Small intestine (tissue), 7 donors: ENCODE data around the gene RHBDF1. TPM values are rescaled to one million over a fixed set of nuclear protein-coding genes. Genes with fewer than 3 reads are reported as not detected.

ENCODE experiments used
- DNase-seq, 2 donors: peaks; one replicate each; pipeline versions ENCODE4 v3.0.0 to v3.0.0-alpha.2; 2013
- FAIRE-seq: peaks from 2 replicates; lab custom pipeline; 2012; peaks lifted over from hg19 to GRCh38; lab: Jason Lieb, UNC
- H3K27ac ChIP-seq, 3 donors: one replicate each; pipeline ENCODE4 v1.5.1; 2013; ENCODE audit warnings: low read length in 2 of 3, mild to moderate bottlenecking in 2 of 3, control low read depth in 1 of 3, inconsistent platforms in 1 of 3, low read depth in 1 of 3, moderate library complexity in 1 of 3
- H3K27me3 ChIP-seq, 3 donors: one replicate each; pipeline ENCODE4 v1.6.1; 2013; ENCODE audit warnings: low read length in 3 of 3, inconsistent platforms in 1 of 3; ENCODE audit not compliant: control insufficient read depth in 3 of 3, insufficient read depth in 3 of 3
- H3K36me3 ChIP-seq, 3 donors: one replicate each; pipeline ENCODE4 v1.6.1; 2013; ENCODE audit warnings: low read length in 3 of 3, inconsistent platforms in 1 of 3, low read depth in 1 of 3, mild to moderate bottlenecking in 1 of 3, moderate library complexity in 1 of 3; ENCODE audit not compliant: control insufficient read depth in 3 of 3, insufficient read depth in 2 of 3
- H3K4me1 ChIP-seq, 3 donors: one replicate each; pipeline ENCODE4 v1.6.1; 2013; ENCODE audit warnings: low read length in 2 of 3, inconsistent platforms in 1 of 3, low read depth in 1 of 3, mild to moderate bottlenecking in 1 of 3, moderate library complexity in 1 of 3; ENCODE audit not compliant: control insufficient read depth in 3 of 3, insufficient read depth in 2 of 3
- H3K4me3 ChIP-seq, 3 donors: one replicate each; pipeline ENCODE4 v1.5.1; 2013; ENCODE audit warnings: low read length in 3 of 3, control low read depth in 1 of 3, inconsistent platforms in 1 of 3, low read depth in 1 of 3, mild to moderate bottlenecking in 1 of 3, moderate library complexity in 1 of 3
- H3K9me3 ChIP-seq, 2 donors: one replicate each; pipeline ENCODE4 v1.6.1; 2013; ENCODE audit warnings: low read depth in 1 of 2, low read length in 1 of 2; ENCODE audit not compliant: control insufficient read depth in 2 of 2, insufficient read depth in 1 of 2
- WGBS, 3 donors: extraction: QIAGEN DNeasy Blood & Tissue Kit; methylation state at CpG; one replicate each; pipeline ENCODE4 v1.1.7; 2013; 5-methylcytosine and 5-hydroxymethylcytosine counted together
- polyA plus RNA-seq, 4 donors: library from polyadenylated mRNA; stranded (reverse) in 3 of 4; unstranded in 1 of 4; fragments of 200-250 nt in 3 of 4; fragments of 120-200 nt in 1 of 4; gene quantifications; one replicate each; pipeline versions ENCODE4 v1.2.1 to v1.2.3, GENCODE V29; 2013
- donor health status: healthy with polysubstance abuse.
- donor health status: control.
- donor health status: control.
- donor health status: Bipolar disorder and iron deficiency.
- donor health status: healthy.

RHBDF1 gene
- polyA plus RNA-seq, 4 donors, result 10.1 to 28.6 (median 17.2) TPM

DNA sequence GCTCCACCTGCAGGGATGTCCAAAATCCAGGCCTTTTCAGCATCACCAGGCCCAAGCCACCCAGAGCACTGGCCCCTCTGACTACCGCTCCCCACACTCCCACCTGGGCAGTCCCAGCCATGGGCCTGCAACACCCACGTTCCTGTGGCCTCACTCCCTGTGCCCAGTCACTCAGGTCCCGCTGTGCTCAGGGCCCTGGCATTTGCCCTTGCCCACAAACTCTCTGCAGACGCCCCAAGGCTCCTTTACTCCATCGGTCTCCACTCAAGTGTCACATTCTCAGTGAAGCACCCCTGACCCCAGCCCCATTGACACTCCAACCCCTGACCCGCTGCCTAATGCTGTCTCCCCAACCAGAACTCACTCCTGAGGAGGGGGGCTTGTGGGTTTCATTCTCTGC lies 29.2 kb upstream of the RHBDF1 start:
- Histone ChIP-seq H3K27ac (peak overlapping the region in 1 of 3 donors; percentile 0), H3K4me1 (no peaks in the 10 kb centered on the region), H3K27me3 (no peaks in the 10 kb centered on the region), H3K4me3 (no peak overlapping the region), H3K36me3 (peaks cover 0 to 77% (median 3%) of the 10 kb centered on the region in 3 donors), H3K9me3 (no peaks in the 10 kb centered on the region)
- FAIRE-seq, result no peak
- WGBS, 3 donors, result 83 to 94% (median 92%) methylated on average over 6 of the region's 6 CpGs
- DNase-seq, result no peak

- Histone ChIP-seq H3K9me3 (no peaks in the 10 kb centered on the region), H3K4me1 (no peaks in the 10 kb centered on the region), H3K36me3 (peaks cover 0 to 77% (median 3%) of the 10 kb centered on the region in 3 donors), H3K27me3 (no peaks in the 10 kb centered on the region), H3K4me3 (no peak overlapping the region), H3K27ac (no peak overlapping the region)
- FAIRE-seq (no peak), DNase-seq (no peak)
- WGBS, 3 donors, result 87 to 92% (median 89%) methylated on average over 5 of the region's 5 CpGs
Measured at GRCh38 chr16:100989-101388, 28.6 kb upstream of the RHBDF1 start.

DNA sequence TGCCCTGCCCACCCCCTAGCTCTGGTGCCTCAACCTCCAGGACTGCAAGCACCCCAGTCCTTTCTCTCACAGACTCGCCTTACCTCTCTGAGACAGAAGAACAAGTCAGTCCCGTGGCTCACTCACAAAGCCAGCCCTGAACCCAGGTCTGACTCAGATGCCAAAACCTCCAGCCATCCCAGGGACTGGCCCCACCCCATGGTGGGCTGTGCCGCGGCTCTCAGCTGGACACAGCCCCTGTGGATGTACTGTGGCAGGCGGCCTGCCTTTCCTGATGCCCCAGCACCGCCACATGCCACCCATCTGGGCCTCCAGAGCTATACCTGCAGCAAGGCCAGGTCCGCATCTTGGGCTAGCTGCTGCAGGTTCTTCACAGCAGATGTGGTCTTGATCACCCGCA lies 25.4 kb upstream of the RHBDF1 start:
- no peak overlapping the region for H3K27ac ChIP-seq
- no peaks in the 10 kb centered on the region for H3K9me3 ChIP-seq
- 91 to 96% (median 93%) methylated on average over 8 of the region's 8 CpGs for WGBS, 3 donors
- H3K4me3 ChIP-seq, result no peak overlapping the region
- DNase-seq, result no peak
- no peaks in the 10 kb centered on the region for H3K27me3 ChIP-seq
- no peak for FAIRE-seq
- H3K4me1 ChIP-seq, result no peaks in the 10 kb centered on the region
- peaks cover 0 to 71% (median 0%) of the 10 kb centered on the region in 3 donors for H3K36me3 ChIP-seq

GRCh38 chr16:96935-97381 lies 24.5 kb upstream of the RHBDF1 start:
- no peak overlapping the region for H3K4me3 ChIP-seq
- FAIRE-seq (no peak), DNase-seq (peak; percentile 85 to 90)
- H3K9me3 ChIP-seq, result no peaks in the 10 kb centered on the region
- H3K4me1 ChIP-seq, result no peaks in the 10 kb centered on the region
- WGBS, 3 donors, result 8 to 15% (median 10%) methylated on average over 10 to 11 of the region's 11 CpGs
- H3K36me3 ChIP-seq, result peaks cover 0 to 71% (median 0%) of the 10 kb centered on the region in 3 donors
- no peaks in the 10 kb centered on the region for H3K27me3 ChIP-seq
- H3K27ac ChIP-seq, result no peak overlapping the region

DNA sequence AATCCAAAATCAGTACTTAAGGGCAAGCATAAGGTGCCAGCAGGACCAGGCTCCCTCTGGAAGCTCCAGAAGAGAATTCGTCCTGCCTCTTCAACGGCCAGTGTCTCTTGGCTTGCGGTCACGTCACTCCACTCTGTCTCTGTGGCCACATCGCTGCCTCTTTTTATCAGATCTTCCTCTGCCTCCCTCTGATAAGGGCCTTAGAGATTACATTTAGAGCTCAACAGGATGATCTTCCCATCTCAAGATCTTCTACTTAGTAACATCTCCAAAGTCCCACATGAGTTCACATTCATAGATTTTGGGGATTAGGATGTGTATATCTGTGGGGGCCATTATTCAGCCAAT lies 22.5 kb upstream of the RHBDF1 start:
- Histone ChIP-seq H3K27me3 (no peaks in the 10 kb centered on the region), H3K4me1 (no peaks in the 10 kb centered on the region), H3K4me3 (no peak overlapping the region), H3K27ac (no peak overlapping the region), H3K36me3 (peaks cover 0 to 69% (median 0%) of the 10 kb centered on the region in 3 donors), H3K9me3 (no peaks in the 10 kb centered on the region)
- FAIRE-seq (no peak), DNase-seq (no peak)
- 94 to 96% (median 94%) methylated on average over 5 of the region's 5 CpGs for WGBS, 3 donors

DNA sequence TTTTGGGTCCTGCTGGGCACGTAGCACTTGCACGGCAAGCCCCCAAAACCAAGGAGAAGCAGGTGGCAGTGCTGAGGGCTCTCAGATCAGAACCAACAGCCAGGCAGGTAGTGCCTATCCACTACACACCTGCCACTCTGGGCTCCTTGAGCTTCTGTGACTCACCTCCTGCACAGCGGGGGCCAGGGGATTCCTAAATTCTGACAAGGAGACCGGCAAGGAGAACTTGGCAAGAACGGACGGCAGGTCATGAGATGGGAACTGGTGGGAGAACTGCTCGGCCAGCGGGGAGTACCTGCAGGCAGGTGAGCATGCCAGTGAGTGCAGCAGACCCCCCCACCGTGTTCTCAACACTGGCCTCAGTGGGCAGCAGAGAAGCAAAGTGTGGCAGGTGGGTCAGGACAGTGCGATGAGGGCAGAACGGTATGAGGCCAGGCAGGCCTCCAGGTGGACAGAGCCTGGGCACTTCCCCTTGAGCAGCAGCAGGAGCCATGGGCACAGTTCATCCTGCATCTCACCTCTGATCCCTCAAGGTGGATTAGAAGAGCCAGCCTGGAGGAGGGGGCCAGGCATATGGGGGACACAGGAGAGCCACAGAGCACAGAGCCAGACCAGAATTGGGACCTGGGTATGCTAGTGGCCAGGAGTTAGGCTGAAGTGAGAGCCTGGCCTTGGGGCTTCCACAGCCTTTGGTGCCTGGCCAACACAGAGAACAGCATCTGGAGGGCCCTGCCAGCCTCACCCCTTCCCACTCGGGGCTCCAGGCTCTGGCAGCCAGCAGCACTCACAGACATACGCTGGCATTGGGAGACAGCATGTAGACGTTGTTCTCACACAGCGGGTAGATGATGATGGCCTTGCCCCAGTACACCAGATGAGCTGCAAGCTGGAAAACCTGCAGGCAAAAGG lies 20.3 kb upstream of the RHBDF1 start:
- DNase-seq, result no peak
- Histone ChIP-seq H3K36me3 (peaks cover 0 to 74% (median 5%) of the 10 kb centered on the region in 3 donors), H3K27ac (no peak overlapping the region), H3K4me1 (no peaks in the 10 kb centered on the region), H3K4me3 (no peak overlapping the region), H3K9me3 (no peaks in the 10 kb centered on the region), H3K27me3 (no peaks in the 10 kb centered on the region)
- FAIRE-seq, result no peak
- 88 to 92% (median 90%) methylated on average over 15 of the region's 15 CpGs for WGBS, 3 donors

- no peak overlapping the region for H3K27ac ChIP-seq
- H3K4me3 ChIP-seq, result no peak overlapping the region
- FAIRE-seq (no peak), DNase-seq (no peak)
- H3K36me3 ChIP-seq, result peaks cover 1 to 76% (median 5%) of the 10 kb centered on the region in 3 donors
- H3K9me3 ChIP-seq, result no peaks in the 10 kb centered on the region
- no peaks in the 10 kb centered on the region for H3K27me3 ChIP-seq
- WGBS, 3 donors, result 76 to 86% (median 77%) methylated on average over 9 of the region's 9 CpGs
- no peaks in the 10 kb centered on the region for H3K4me1 ChIP-seq
Measured at GRCh38 chr16:91484-91883, 19.1 kb upstream of the RHBDF1 start.

GRCh38 chr16:89391-90302 lies 17.2 kb upstream of the RHBDF1 start:
- no peak for FAIRE-seq
- no peak overlapping the region for H3K27ac ChIP-seq
- H3K27me3 ChIP-seq, result no peaks in the 10 kb centered on the region
- no peaks in the 10 kb centered on the region for H3K4me1 ChIP-seq
- DNase-seq, result no peak
- 93 to 95% (median 94%) methylated on average over 27 to 30 of the region's 30 CpGs for WGBS, 3 donors
- H3K9me3 ChIP-seq, result no peaks in the 10 kb centered on the region
- peaks cover 5 to 81% (median 5%) of the 10 kb centered on the region in 3 donors for H3K36me3 ChIP-seq
- no peak overlapping the region for H3K4me3 ChIP-seq
